Measurements from ENCODE around the gene POPDC2.

DNA sequence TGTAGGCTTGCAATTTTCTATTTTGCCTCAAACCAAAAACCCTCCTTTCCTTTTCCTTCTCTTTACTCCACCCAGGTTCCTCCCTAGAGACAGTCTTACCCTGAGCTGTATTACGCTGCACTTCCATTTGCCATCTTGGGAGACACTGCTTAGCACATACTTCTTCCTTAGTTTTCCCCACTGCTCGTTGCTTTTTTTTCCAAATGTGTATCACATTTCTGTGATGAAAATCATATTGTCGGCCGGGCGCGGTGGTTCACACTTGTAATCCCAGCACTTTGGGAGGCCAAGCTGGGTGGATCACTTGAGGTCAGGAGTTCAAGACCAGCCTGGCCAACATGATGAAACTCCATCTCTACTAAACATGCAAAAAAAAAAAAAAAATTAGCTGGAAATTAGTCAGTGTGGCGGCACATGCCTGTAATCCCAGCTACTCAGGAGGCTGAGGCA is 29.5 kb downstream of the POPDC2 start:
- TF ChIP-seq CTCF (conservative IDR thresholded peaks at IDR 0.05 in 1 of 2, IDR thresholded peaks at IDR 0.05 in 1 of 2; ENCODE audit: extremely low read depth in 1 of 2, insufficient read depth in 1 of 2, low read depth in 1 of 2, low read length in 2 of 2) (no peak), EZH2 (IDR thresholded peaks at IDR 0.05; ENCODE audit: borderline replicate concordance, low read length) (no peak)
